Stimulated activated CD4-positive, alpha-beta T cell treated with anti-CD3 and anti-CD28 coated beads, Interleukin-1b, Interleukin-23, amount 100 ng/mL, for 48 hours (primary cell): ENCODE measurements around the gene KARS1.
"Not testable (repeated sequence)": the region's sequence is repeated elsewhere in the genome, so short reads cannot be mapped to it uniquely, and the experiment has no call there.

Experiments
- DNase-seq: peaks from one replicate; pipeline ENCODE4 v3.0.0-alpha.2; 2020

The KARS1 gene

GRCh38 chr16:75622761-75623605 is 24.5 kb downstream of the KARS1 start, which contains the start of gene ADAT1:
Gene ADAT1 (minus strand): TSS chr16:75623281. CDS start chr16:75620799, 2,482 bp downstream.
- DNase-seq, result peak; percentile 97

- no peak for DNase-seq
These were observed 26.3 kb downstream of the KARS1 start for GRCh38 chr16:75621170-75621477.

GRCh38 chr16:75620326-75621169 is 26.9 kb downstream of the KARS1 start:
- DNase-seq, result no peak

GRCh38 chr16:75618780-75619179 is 28.7 kb downstream of the KARS1 start:
- no peak for DNase-seq

- DNase-seq, result no peak
These were observed 30.3 kb downstream of the KARS1 start for GRCh38 chr16:75617121-75617520.

- no peak for DNase-seq
These were observed 30.9 kb downstream of the KARS1 start for GRCh38 chr16:75616521-75617010.

GRCh38 chr16:75615619-75616018 is 31.8 kb downstream of the KARS1 start:
- no peak for DNase-seq

GRCh38 chr16:75614066-75614897 is 33.2 kb downstream of the KARS1 start:
- no peak for DNase-seq

- DNase-seq, result no peak
These were observed 41.0 kb downstream of the KARS1 start for GRCh38 chr16:75606507-75606906.

- DNase-seq, result no peak
These were observed 44.2 kb downstream of the KARS1 start for GRCh38 chr16:75603241-75603640.

- DNase-seq, result no peak
These were observed 47.8 kb downstream of the KARS1 start for GRCh38 chr16:75599452-75600277.

GRCh38 chr16:75593825-75594820 is 53.3 kb downstream of the KARS1 start:
- peak; percentile 13 for DNase-seq

- no peak for DNase-seq
These were observed 54.2 kb downstream of the KARS1 start for GRCh38 chr16:75593308-75593707.

GRCh38 chr16:75591927-75592326 is 55.5 kb downstream of the KARS1 start:
- not testable (repeated sequence) for DNase-seq

- no peak for DNase-seq
These were observed 56.3 kb downstream of the KARS1 start for GRCh38 chr16:75590920-75591843.

- no peak for DNase-seq
These were observed 58.2 kb downstream of the KARS1 start for GRCh38 chr16:75589306-75589705.

- no peak for DNase-seq
These were observed 58.7 kb downstream of the KARS1 start for GRCh38 chr16:75588716-75589115.

GRCh38 chr16:75584108-75584507 is 63.4 kb downstream of the KARS1 start:
- no peak for DNase-seq

GRCh38 chr16:75579281-75579834 is 68.1 kb downstream of the KARS1 start:
- DNase-seq, result no peak
